ENCODE measurements around the gene DNAH1.

Gene DNAH1

GRCh38 chr3:52311576-52312119 is 4.5 kb upstream of the DNAH1 start:
- no peak for DNase-seq (ENCODE audit: low read depth, low spot score)

- no peak for DNase-seq (ENCODE audit: low read depth, low spot score)
Measured at GRCh38 chr3:52313188-52313773, 2.8 kb upstream of the DNAH1 start.

DNA sequence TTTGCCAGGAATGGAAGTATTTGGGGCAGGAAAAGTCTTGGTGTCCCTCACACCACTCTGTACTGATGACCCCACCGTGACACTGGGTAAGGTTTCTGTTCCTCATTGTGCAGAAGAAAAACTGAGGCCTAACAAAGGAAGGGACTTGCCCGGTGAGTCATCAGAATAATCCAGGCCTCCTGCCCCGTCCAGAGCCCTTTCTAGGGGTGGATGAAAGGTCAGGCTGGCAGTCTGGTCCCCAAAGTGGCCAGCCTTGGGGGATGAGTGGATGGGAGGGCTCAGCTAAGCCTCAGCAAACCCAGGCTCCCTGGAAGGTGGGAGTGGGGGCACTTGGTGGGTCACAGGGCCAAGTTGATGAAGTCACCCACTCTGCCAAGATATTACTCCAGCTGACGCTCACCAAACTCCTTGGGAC is 2.3 kb upstream of the DNAH1 start:
- DNase-seq (ENCODE audit: low read depth, low spot score): no peak

- DNase-seq (ENCODE audit: low read depth, low spot score): no peak
Measured at GRCh38 chr3:52314489-52314888, 1.6 kb upstream of the DNAH1 start.

GRCh38 chr3:52315006-52315405 is 1.1 kb upstream of the DNAH1 start:
- DNase-seq (ENCODE audit: low read depth, low spot score): no peak

GRCh38 chr3:52317208-52318000 is 1.3 kb downstream of the DNAH1 start:
- no peak for DNase-seq (ENCODE audit: low read depth, low spot score)

DNA sequence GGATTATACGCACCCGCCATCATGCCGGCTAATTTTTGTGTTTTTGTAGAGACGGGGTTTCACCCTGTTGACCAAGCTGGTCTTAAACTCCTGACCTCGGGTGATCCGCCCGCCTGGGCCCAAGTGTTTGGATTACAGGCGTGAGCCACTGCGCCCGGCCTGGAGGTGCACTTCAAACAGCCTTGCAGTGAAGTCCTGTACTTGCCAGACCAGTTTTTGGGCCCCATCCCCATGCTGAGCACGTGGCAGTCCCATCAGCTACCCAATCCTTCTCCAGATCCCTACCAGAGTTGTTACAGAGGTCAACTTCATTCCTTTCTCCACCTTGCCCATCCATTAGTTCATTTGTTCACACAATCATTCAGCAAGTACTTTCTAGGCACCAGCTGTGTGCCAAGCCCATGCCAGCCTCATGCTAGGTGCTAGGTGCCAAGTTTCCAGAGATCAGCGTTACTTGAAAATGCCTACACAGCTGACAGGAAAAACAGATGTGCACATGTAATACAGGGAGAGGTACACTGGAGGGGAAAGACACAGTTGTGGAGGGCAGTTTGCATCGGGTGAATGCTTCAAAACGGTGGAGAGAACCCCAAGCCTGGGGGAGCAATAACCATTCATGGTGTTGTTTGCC is 2.2 kb downstream of the DNAH1 start:
- DNase-seq (ENCODE audit: low read depth, low spot score): no peak

DNA sequence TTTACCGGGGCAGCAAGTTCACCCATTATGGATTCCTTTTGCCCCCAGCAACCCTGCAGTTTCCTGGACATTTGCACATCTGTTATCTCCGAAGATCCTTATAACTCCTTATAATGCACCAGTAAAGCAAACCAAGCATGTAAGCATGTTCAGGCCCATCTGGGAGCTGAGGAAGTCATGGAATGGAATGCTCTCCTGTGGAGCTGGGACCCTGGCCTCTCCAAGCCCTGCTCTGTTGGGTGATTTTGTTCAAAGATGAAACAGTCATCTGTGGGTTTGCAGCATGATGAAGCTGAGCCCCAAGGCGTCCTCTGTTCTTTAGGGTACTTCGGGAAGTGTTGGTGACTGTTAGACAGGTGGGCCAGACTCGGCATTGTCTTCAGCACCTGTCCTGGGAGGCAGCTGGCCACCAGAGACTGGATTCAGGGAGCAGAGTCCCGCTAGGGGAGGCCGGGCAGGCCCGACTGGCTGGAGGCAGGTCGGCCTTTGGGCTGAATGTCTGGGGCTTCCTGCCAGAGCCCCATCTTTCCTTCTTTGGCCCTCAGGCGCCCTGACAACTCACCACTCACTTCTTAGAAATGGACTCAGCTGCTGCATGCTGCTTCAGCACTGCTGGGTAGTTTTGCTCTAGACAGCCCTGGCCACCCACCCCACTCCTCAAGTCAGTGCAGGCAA is 3.9 kb downstream of the DNAH1 start:
- no peak for DNase-seq (ENCODE audit: low read depth, low spot score)

- no peak for DNase-seq (ENCODE audit: low read depth, low spot score)
Measured at GRCh38 chr3:52321481-52321880, 5.4 kb downstream of the DNAH1 start.

GRCh38 chr3:52322466-52322865 is 6.3 kb downstream of the DNAH1 start:
- DNase-seq (ENCODE audit: low read depth, low spot score): no peak

DNA sequence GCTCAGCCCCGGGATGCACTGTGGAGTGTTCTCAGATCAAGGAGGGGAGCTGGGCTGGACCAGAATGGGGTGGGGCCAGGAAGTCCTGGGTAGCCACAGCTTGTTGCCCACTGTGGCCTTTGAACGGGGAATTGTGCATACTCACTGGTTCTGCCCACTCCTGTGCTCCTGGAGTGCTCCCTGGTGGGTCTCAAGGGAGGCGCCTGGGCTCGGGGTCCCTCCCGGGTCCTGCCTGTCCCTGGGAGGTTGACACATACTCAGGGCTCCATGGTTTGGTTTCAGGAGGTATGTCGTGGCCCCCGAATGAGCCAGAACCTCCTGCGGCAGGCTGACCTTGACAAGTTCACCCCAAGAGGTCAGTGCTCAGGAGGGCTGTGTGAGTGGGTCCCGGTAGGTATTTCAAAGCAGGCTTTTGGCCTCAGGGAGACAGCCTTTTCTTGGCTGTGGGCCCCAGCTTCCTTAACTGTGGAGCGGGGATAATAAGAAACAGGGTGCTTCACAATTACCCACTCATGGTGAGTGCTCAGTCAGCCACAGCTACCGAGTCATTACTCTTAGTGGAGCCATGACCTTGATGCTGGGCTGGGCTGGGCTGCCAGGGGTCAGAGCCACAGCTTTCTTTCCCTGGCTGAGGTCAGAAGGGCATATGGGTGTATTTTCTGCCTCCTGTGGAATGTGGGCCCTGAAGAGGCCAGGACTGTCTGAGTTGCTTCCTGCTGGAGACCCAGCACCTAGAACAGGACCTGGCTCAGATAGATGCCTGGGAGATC is 7.6 kb downstream of the DNAH1 start:
- DNase-seq (ENCODE audit: low read depth, low spot score): no peak

DNA sequence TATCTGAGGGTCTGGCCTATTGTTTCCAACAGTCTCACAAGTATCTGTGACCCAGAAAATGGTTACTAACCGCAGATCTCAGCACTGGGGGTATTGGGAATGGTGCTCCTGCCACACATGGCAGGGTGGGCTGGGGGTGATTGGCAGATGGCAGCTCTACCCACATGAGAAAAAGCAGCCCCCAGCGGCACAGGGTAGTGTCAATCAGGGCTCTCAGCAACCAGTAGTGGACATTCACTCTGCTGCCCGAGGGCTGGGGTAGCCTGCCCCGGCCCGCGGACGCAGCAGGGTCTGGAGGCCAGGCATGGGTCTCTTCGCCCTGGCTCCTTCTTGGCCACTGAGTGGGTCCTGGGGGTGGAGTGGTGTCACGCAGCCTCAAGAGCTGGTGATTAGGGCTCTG is 8.6 kb downstream of the DNAH1 start:
- DNase-seq (ENCODE audit: low read depth, low spot score): no peak

- DNase-seq (ENCODE audit: low read depth, low spot score): no peak
Measured at GRCh38 chr3:52325686-52326085, 9.6 kb downstream of the DNAH1 start.

DNA sequence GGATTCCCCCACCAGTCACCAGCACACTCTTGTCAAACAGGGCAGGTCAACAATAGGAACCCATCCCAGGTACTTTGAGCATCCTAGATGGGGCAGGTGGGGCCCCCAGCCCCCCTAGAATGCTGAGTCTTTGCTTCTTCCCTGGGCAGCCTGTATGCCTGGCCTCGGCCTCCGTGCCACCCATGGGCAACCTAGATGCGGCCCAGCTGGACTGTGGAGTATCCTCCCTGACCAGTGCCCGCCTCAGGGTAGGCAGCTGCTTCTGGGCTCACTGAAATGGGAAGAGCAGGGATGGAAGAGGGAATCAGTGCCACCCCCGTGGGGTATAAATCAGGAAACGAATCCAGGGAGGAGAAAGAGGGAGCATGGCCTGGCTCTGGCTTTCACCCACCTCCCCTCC is 10.9 kb downstream of the DNAH1 start:
- no peak for DNase-seq (ENCODE audit: low read depth, low spot score)

DNA sequence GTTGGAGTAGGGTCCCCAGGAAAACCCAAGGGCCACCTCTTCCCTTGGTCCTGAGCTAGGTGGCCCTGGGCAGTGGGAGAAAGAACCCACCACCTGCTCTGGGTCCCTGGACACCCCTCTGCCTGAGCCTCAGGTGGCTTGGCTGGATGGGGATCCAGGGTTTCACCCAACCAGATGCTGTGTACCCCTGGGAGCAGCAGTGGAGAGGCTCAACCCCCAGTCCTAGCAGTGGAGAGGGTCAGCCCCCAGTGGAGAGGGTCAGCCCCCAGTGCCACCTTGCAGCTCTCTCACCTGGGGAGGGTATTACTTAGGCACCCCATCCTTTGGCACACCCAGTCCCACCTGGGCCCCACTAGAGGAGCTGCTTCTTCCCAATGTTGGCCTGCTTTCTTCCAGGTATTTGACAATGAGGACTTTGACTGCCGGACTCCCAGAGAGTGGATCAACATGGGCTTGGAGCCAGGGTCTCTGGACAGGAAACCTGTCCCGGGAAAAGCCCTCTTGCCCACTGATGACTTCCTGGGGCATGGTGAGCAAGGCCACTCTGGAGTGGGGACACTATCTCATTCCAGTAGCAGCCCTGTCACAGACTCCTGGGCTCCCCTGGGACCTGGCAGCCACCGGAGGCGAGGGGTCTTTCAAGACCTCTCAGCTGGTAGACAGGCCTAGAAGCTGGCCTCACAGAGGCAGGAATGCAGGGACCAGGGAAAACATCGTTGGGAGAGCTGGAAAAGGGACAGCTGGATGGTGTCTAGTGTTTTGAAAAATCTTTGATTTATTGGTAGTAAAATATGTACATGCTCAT is 11.6 kb downstream of the DNAH1 start:
- no peak for DNase-seq (ENCODE audit: low read depth, low spot score)

DNA sequence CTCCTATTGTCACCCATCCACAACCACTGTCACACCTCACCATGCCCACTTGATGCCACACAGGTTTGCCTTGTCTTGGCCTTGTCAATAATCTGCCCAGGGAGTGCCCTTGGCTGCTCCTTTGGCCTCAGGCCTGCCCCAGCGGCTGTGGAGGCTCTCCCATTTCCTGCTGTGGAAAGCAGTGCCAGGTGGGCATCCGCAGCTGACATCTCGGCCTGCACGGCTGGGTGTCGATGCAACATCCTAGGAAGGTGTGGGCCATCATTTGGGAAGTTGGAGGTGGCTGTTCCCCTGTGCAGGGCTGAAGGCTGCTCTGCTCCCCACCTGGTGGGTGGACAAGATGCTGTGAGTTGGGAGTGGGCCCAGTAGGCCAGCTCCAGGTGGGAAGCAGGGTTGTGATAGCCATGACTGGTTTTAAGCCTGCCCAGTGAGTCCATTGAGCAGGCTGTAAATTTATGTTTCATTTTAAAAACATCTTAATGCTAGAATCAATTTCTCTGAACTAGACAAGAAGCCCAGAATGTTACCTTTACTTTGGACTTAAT is 12.5 kb downstream of the DNAH1 start:
- no peak for DNase-seq (ENCODE audit: low read depth, low spot score)

DNA sequence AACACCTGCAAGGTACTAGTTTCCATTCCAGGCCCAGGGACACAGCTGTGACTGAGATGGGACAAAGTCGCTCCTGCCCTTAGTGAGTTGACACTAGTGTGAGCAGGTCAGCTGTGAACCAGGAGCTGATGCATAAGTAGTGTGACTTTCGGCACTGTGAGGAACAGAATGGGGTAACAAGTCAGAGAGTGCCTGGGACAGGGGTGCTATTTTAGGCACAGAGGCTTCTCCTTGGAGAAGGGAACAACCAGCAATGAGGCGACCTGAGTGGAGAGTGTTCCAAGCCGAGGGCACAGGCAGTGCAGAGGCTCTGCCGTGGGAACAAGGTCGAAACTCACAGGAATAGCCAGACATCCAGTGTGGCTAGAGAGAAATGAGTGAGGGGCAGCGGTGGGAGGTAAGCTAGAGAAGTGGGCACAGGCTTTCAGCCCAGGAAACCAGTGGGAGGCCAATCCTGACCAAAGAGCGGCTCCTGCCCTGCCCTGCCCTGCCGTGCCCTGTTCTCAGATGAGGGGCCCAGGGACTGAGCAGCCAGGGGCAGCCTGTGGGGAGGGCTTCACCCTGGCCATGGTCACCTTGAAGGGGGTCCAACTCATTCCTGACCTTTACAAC is 14.2 kb downstream of the DNAH1 start:
- DNase-seq (ENCODE audit: low read depth, low spot score): no peak

- DNase-seq (ENCODE audit: low read depth, low spot score): no peak
Measured at GRCh38 chr3:52331091-52331490, 15.0 kb downstream of the DNAH1 start.

- DNase-seq (ENCODE audit: low read depth, low spot score): no peak
Measured at GRCh38 chr3:52331906-52332305, 15.8 kb downstream of the DNAH1 start.
